K562 (cell line): ENCODE measurements around the gene WSCD2. TPM values are rescaled to one million over a fixed set of nuclear protein-coding genes. Genes with fewer than 3 reads are reported as not detected.

ENCODE experiments used
- ATAC-seq: fragments of 200-7000 bp; cut with Tn5 transposase; 3 replicates; pipeline ENCODE4 v1.9.1; 2020; ENCODE audit warnings: moderate library complexity
- BruUV-seq: library from RNA; stranded (reverse); fragments of 400-500 nt; replicated peaks from 2 replicates; lab custom pipeline; 2021; lab: Mats Ljungman, UMichigan
- CTCF ChIA-PET: fragments of 300-600 bp; formaldehyde crosslinking; extraction: SDS; loops from one replicate; lab custom pipeline; 2021; ENCODE audit warnings: low intra/inter-chr PET ratio; lab: Yijun Ruan, JAX
- POLR2A ChIA-PET: fragments of 300-600, 350-650 bp; sonication (Branson Sonifier 250); formaldehyde crosslinking; extraction: SDS; loops from one replicate; lab custom pipeline; 2021; ENCODE audit warnings: antibody characterized with exemption, inconsistent platforms; lab: Yijun Ruan, JAX
- DNase-seq, 4 experiments: peaks; one replicate each; pipeline versions ENCODE4 v3.0.0 to v3.0.0-alpha.2; 2011 to 2018; ENCODE audit warnings: low spot score in 3 of 4, mixed read lengths in 3 of 4; ENCODE audit errors: extremely low read depth in 1 of 4
- FAIRE-seq: peaks from 2 replicates; lab custom pipeline; 2011; peaks lifted over from hg19 to GRCh38; lab: Jason Lieb, UNC
- H2AFZ ChIP-seq: 2 replicates; pipeline ENCODE4 v1.6.0; 2011; ENCODE audit warnings: low read depth, low read length, control low read depth, inconsistent platforms
- H3K27ac ChIP-seq: fragments of 200-600 bp; 3 replicates; pipeline ENCODE4 v1.8.0; 2011; ENCODE audit warnings: low read depth, mild to moderate bottlenecking, control low read depth, inconsistent platforms, low read length, moderate library complexity, mixed read lengths; ENCODE audit errors: extremely low read depth
- H3K27me3 ChIP-seq, 2 experiments: fragments of 300-600 bp in 1 of 2; 2 replicates in 1 of 2; 3 replicates in 1 of 2; pipeline versions ENCODE4 v1.6.0 to v1.8.0; 2011; ENCODE audit warnings: inconsistent platforms in 2 of 2, low read length in 2 of 2, mild to moderate bottlenecking in 1 of 2, mixed read lengths in 1 of 2, moderate library complexity in 1 of 2; ENCODE audit not compliant: control insufficient read depth in 2 of 2, insufficient read depth in 2 of 2
- H3K36me3 ChIP-seq: fragments of 300-600 bp; 3 replicates; pipeline ENCODE4 v1.8.0; 2011; ENCODE audit warnings: mild to moderate bottlenecking, low read length, inconsistent platforms; ENCODE audit not compliant: control insufficient read depth, insufficient read depth
- H3K4me1 ChIP-seq, 2 experiments: fragments of 200-600 bp in 1 of 2; replicated peaks in 1 of 2; 2 replicates in 1 of 2; 3 replicates in 1 of 2; pipeline versions ENCODE4 v1.5.1 to v1.8.0; 2011; ENCODE audit warnings: inconsistent platforms in 2 of 2, low read length in 2 of 2, mild to moderate bottlenecking in 1 of 2, mixed read lengths in 1 of 2, moderate library complexity in 1 of 2; ENCODE audit not compliant: control insufficient read depth in 2 of 2, insufficient read depth in 2 of 2
- H3K4me2 ChIP-seq: 2 replicates; pipeline ENCODE4 v1.6.1; 2011; ENCODE audit warnings: low read length, control low read depth, inconsistent platforms, mixed read lengths; ENCODE audit not compliant: insufficient read depth
- H3K4me3 ChIP-seq: fragments of 200-600 bp; sonication (generic), shearing (Covaris generic); 2 replicates; pipeline ENCODE4 v1.5.1; 2016; ENCODE audit warnings: control low read depth, inconsistent platforms
- H3K79me2 ChIP-seq: fragments of 200-600 bp; 3 replicates; pipeline ENCODE4 v1.8.0; 2011; ENCODE audit warnings: low read length, inconsistent platforms; ENCODE audit not compliant: control insufficient read depth, insufficient read depth
- H3K9ac ChIP-seq, 2 experiments: 2 replicates each; pipeline versions ENCODE4 v1.6.0 to v1.6.1; 2011; ENCODE audit warnings: low read depth in 2 of 2, low read length in 2 of 2, control low read depth in 1 of 2, inconsistent platforms in 1 of 2, mild to moderate bottlenecking in 1 of 2, mixed read lengths in 1 of 2; ENCODE audit not compliant: insufficient read depth in 1 of 2
- H3K9me1 ChIP-seq: one replicate; pipeline ENCODE4 v1.6.0; 2011; ENCODE audit warnings: inconsistent platforms, mild to moderate bottlenecking, low read length, moderate library complexity; ENCODE audit not compliant: control insufficient read depth, insufficient read depth
- H3K9me3 ChIP-seq: replicated peaks from 2 replicates; pipeline ENCODE4 v1.5.1; 2011; ENCODE audit warnings: low read depth, low read length, inconsistent platforms; ENCODE audit not compliant: control insufficient read depth, insufficient read depth
- H4K20me1 ChIP-seq: replicated peaks from 2 replicates; pipeline ENCODE4 v1.6.1; 2011; ENCODE audit warnings: low read length, inconsistent platforms, mixed read lengths; ENCODE audit not compliant: control insufficient read depth, insufficient read depth
- E2F5 ChIP-seq: sonication (generic); formaldehyde crosslinking; IDR thresholded peaks from 2 replicates; pipeline ENCODE4 v1.8.0; 2022; ENCODE audit warnings: mild to moderate bottlenecking, missing genetic modification reagents
- HEY1 ChIP-seq: fragments of 250-450 bp; sonication (Bioruptor Pico); IDR thresholded peaks from 2 replicates; pipeline ENCODE4 v1.5.0; 2020; ENCODE audit warnings: mild to moderate bottlenecking, moderate library complexity, borderline replicate concordance
- MEF2A ChIP-seq: IDR thresholded peaks from 2 replicates; pipeline ENCODE4 v1.6.1; 2011; ENCODE audit warnings: low read depth, mild to moderate bottlenecking, low read length, moderate library complexity; ENCODE audit not compliant: control insufficient read depth
- NKRF ChIP-seq: fragments of 450-650 bp; IDR thresholded peaks from 2 replicates; pipeline ENCODE4 v1.6.1; 2016; ENCODE audit warnings: borderline replicate concordance
- PHTF2 ChIP-seq: fragments of 250-450 bp; sonication (Bioruptor Pico); IDR thresholded peaks from 2 replicates; pipeline ENCODE4 v1.5.0; 2021; ENCODE audit warnings: mild to moderate bottlenecking
- POLR3A ChIP-seq: IDR thresholded peaks from 2 replicates; pipeline ENCODE4 v1.6.1; 2011; ENCODE audit warnings: borderline replicate concordance, mild to moderate bottlenecking, moderate library complexity; ENCODE audit not compliant: insufficient read length, insufficient read depth; ENCODE audit errors: extremely low read depth
- RNF2 ChIP-seq: sonication (generic); IDR thresholded peaks from 2 replicates; pipeline ENCODE4 v1.6.1; 2016
- TAF9B ChIP-seq: fragments of 450-650 bp; IDR thresholded peaks from 2 replicates; pipeline ENCODE4 v1.6.1; 2018; ENCODE audit warnings: mild to moderate bottlenecking; ENCODE audit not compliant: partially characterized antibody
- WGBS: fragments of 100-300 bp; shearing (Covaris generic); methylation state at CpG from one replicate; pipeline ENCODE4 v1.1.6; 2016; ENCODE audit warnings: low coverage, mixed read lengths; ENCODE audit not compliant: insufficient coverage; ENCODE audit errors: missing lambda C conversion rate; 5-methylcytosine and 5-hydroxymethylcytosine counted together
- in situ Hi-C: fragments of 300-500 bp; cut with MboI; formaldehyde crosslinking; loops from 4 replicates; pipeline ENCODE4 v1.15.0; 2018; ENCODE audit warnings: inconsistent platforms, mixed read lengths
- intact Hi-C: fragments of 100-400 bp; cut with micrococcal nuclease; formaldehyde crosslinking; loops from 2 replicates; pipeline ENCODE4 v1.14.2; 2022
- polyA plus RNA-seq, 8 experiments: library from polyadenylated mRNA; depleted of rRNA in 4 of 8; stranded (reverse) in 5 of 8; unstranded in 3 of 8; fragments of >200 nt; fragmentation: Nextera tagmentation in 2 of 8; fragmentation: Illumina TruSeq in 1 of 8; extraction: Ambion mirVana in 2 of 8; extraction: Trizol in 1 of 8; gene quantifications; 2 replicates each; pipeline versions ENCODE4 v1.2.1 to v1.2.3, GENCODE V29; 2011 to 2014; ENCODE audit warnings: inconsistent platforms in 1 of 8, missing spikeins in 1 of 8
- total RNA-seq, 7 experiments: library from RNA; depleted of rRNA in 6 of 7; stranded (reverse); fragments of >200 nt in 6 of 7; fragmentation: Illumina TruSeq in 2 of 7; extraction: Trizol in 2 of 7; gene quantifications; 2 replicates each; pipeline versions ENCODE4 v1.2.1 to v1.2.3, GENCODE V29; 2011 to 2021; ENCODE audit warnings: low replicate concordance in 1 of 7

Gene WSCD2
- total and polyA plus RNA-seq, 9 of the 15 experiments (the other 6 are each of a cell fraction or from before 2014, with no cell fraction given) = 0.72 to 14.1 (median 4.0) TPM

- no peak for TF ChIP-seq HEY1 (CRISPR knock-in tag)
- TF ChIP-seq, all 486 proteins: peak for 0
These were observed 22.6 kb downstream of the WSCD2 start (continued) for GRCh38 chr12:108151533-108152169.

- H3K9me1 ChIP-seq = no peaks in the 10 kb centered on the region
- intact Hi-C loops (no loop called here), in situ Hi-C loops (no loop called here)
- ATAC-seq (no peak), DNase-seq (no peak), FAIRE-seq (no peak)
- ChIA-PET CTCF (no interaction called here), POLR2A (no interaction called here)
- H3K27ac ChIP-seq = no peak overlapping the region
- H3K79me2 ChIP-seq = no peaks in the 10 kb centered on the region
- WGBS = 18% methylated on average over 4 of the region's 4 CpGs
- H3K9ac ChIP-seq = 0 out of 4 replicates have a peak overlapping the region, but pooled peaks of 1 of the 2 experiments have one; percentile 21
- peaks cover 0 to 3% of the 10 kb centered on the region in 2 experiments; a peak in 2 of 5 replicates for H3K4me1 ChIP-seq
- no peaks in the 10 kb centered on the region for H3K36me3 ChIP-seq
- H4K20me1 ChIP-seq = no peaks in the 10 kb centered on the region
- TF ChIP-seq PHTF2 (no peak), TAF9B (no peak), RNF2 (no peak), NKRF (no peak), MEF2A (no peak), E2F5 (no peak), POLR3A (no peak)
- H3K4me2 ChIP-seq = no peak overlapping the region
- peaks cover 3 to 11% of the 10 kb centered on the region in 2 experiments; a peak in 1 of 5 replicates for H3K27me3 ChIP-seq
- H2AFZ ChIP-seq = no peak overlapping the region
- no peak overlapping the region for H3K4me3 ChIP-seq
- H3K9me3 ChIP-seq = no peaks in the 10 kb centered on the region
- no TSS peak for BruUV-seq
These were observed 23.1 kb downstream of the WSCD2 start for GRCh38 chr12:108152170-108152538.
